HEK293 (cell line): Measurements from ENCODE around the gene SHISAL1.
A peak's percentile ranks its signal among the peaks of the same experiment; 100 is the strongest.

Experiments used
- CTCF ChIA-PET: fragments of 350-600 bp; formaldehyde crosslinking; extraction: SDS; loops from one replicate; lab custom pipeline; 2021; ENCODE audit warnings: antibody characterized with exemption; lab: Yijun Ruan, JAX
- POLR2A ChIA-PET: fragments of 300-600 bp; formaldehyde crosslinking; extraction: SDS; loops from one replicate; lab custom pipeline; 2020; ENCODE audit warnings: antibody characterized with exemption, inconsistent platforms; lab: Yijun Ruan, JAX
- H3K27ac ChIP-seq: fragments of 200-500 bp; sonication (Bioruptor generic); 2 replicates; pipeline ENCODE4 v1.5.1; 2014; ENCODE audit warnings: low read depth, low read length, control low read depth, inconsistent platforms; ENCODE audit errors: extremely low read depth
- H3K36me3 ChIP-seq, 2 experiments: fragments of 200-500 bp in 1 of 2; sonication (Bioruptor generic) in 1 of 2; 1 replicate in 1 of 2; 2 replicates in 1 of 2; pipeline ENCODE4 v1.5.1; 2014 to 2017; ENCODE audit warnings: inconsistent platforms in 2 of 2, low read length in 2 of 2; ENCODE audit not compliant: control insufficient read depth in 2 of 2, insufficient read depth in 1 of 2
- H3K4me1 ChIP-seq: fragments of 200-500 bp; sonication (Bioruptor generic); 2 replicates; pipeline ENCODE4 v1.5.1; 2014; ENCODE audit warnings: mild to moderate bottlenecking, low read length, inconsistent platforms; ENCODE audit not compliant: control insufficient read depth, insufficient read depth
- H3K4me3 ChIP-seq: 2 replicates; pipeline ENCODE4 v1.5.1; 2011; ENCODE audit warnings: low read depth, mild to moderate bottlenecking, control low read depth, low read length, moderate library complexity
- H3K9me3 ChIP-seq: fragments of 200-500 bp; sonication (Bioruptor generic); 2 replicates; pipeline ENCODE4 v1.5.1; 2014; ENCODE audit warnings: low read depth, low read length, inconsistent platforms; ENCODE audit not compliant: control insufficient read depth, insufficient read depth
- ATF2 ChIP-seq: fragments of 450-650 bp; formaldehyde crosslinking; IDR thresholded peaks from 2 replicates; pipeline ENCODE4 v1.5.1; 2016; ENCODE audit warnings: missing biosample characterization, missing genetic modification characterization, low read depth
- KLF10 ChIP-seq: fragments of 450-650 bp; IDR thresholded peaks from 2 replicates; pipeline ENCODE4 v1.5.1; 2018; ENCODE audit warnings: missing biosample characterization, mild to moderate bottlenecking, missing genetic modification characterization
- KLF17 ChIP-seq: fragments of 450-650 bp; formaldehyde crosslinking; IDR thresholded peaks from 2 replicates; pipeline ENCODE4 v1.5.1; 2016; ENCODE audit warnings: missing biosample characterization, missing genetic modification characterization
- KLF9 ChIP-seq: fragments of 450-650 bp; formaldehyde crosslinking; IDR thresholded peaks from 2 replicates; pipeline ENCODE4 v1.5.1; 2016; ENCODE audit warnings: missing biosample characterization, missing genetic modification characterization, low read depth
- TRIM28 ChIP-seq: IDR thresholded peaks from 2 replicates; pipeline ENCODE4 v1.6.1; 2011; ENCODE audit warnings: low read length, control low read depth, borderline replicate concordance
- TSHZ1 ChIP-seq: fragments of 450-650 bp; formaldehyde crosslinking; IDR thresholded peaks from 2 replicates; pipeline ENCODE4 v1.5.1; 2016; ENCODE audit warnings: missing biosample characterization, missing genetic modification characterization, borderline replicate concordance
- ZFP3 ChIP-seq: fragments of 450-650 bp; formaldehyde crosslinking; IDR thresholded peaks from 2 replicates; pipeline ENCODE4 v1.5.1; 2016; ENCODE audit warnings: low read depth, missing biosample characterization, missing genetic modification characterization
- ZFP41 ChIP-seq: fragments of 450-650 bp; formaldehyde crosslinking; IDR thresholded peaks from 2 replicates; pipeline ENCODE4 v1.5.1; 2016; ENCODE audit warnings: missing biosample characterization, missing genetic modification characterization, borderline replicate concordance
- ZNF248 ChIP-seq: fragments of 450-650 bp; formaldehyde crosslinking; IDR thresholded peaks from 2 replicates; pipeline ENCODE4 v1.5.1; 2017; ENCODE audit warnings: missing biosample characterization, missing genetic modification characterization
- ZNF555 ChIP-seq: fragments of 450-650 bp; formaldehyde crosslinking; conservative IDR thresholded peaks from 2 replicates; pipeline ENCODE4 v1.5.1; 2017; ENCODE audit warnings: missing biosample characterization, mild to moderate bottlenecking, missing genetic modification characterization, inconsistent platforms
- ZNF561 ChIP-seq: fragments of 450-650 bp; IDR thresholded peaks from 2 replicates; pipeline ENCODE4 v1.5.1; 2018; ENCODE audit warnings: missing biosample characterization, missing genetic modification characterization, borderline replicate concordance
- ZNF768 ChIP-seq: fragments of 450-650 bp; formaldehyde crosslinking; IDR thresholded peaks from 2 replicates; pipeline ENCODE4 v1.5.1; 2018; ENCODE audit warnings: missing biosample characterization, mild to moderate bottlenecking, missing genetic modification characterization
- ZSCAN18 ChIP-seq: fragments of 450-650 bp; formaldehyde crosslinking; IDR thresholded peaks from 2 replicates; pipeline ENCODE4 v1.5.1; 2016; ENCODE audit warnings: missing biosample characterization, missing genetic modification characterization

The SHISAL1 gene

GRCh38 chr22:44245438-44245837 lies 67.3 kb downstream of the SHISAL1 start (continued):
- TF ChIP-seq KLF17 (tag by site-specific recombination) (no peak), ATF2 (no peak), KLF10 (tag by site-specific recombination) (no peak), TSHZ1 (tag by site-specific recombination) (no peak), ZSCAN18 (tag by site-specific recombination) (no peak), TRIM28 (no peak)

GRCh38 chr22:44244265-44244822 lies 68.4 kb downstream of the SHISAL1 start:
- Histone ChIP-seq H3K4me3 (no peak overlapping the region), H3K27ac (no peak overlapping the region)
- POLR2A ChIA-PET: no interaction called here

GRCh38 chr22:44243761-44244160 lies 69.0 kb downstream of the SHISAL1 start:
- Histone ChIP-seq H3K27ac (no peak overlapping the region), H3K9me3 (no peaks in the 10 kb centered on the region)
- CTCF ChIA-PET: interaction anchor here (0.5 kb wide), 1 partner anchor 10 kb away, joined by 3 read pairs; no protein-coding TSS in a partner anchor
- no peak for TF ChIP-seq ZNF768
- no peak for TF ChIP-seq ZFP41 (tag by site-specific recombination)
- TF ChIP-seq ZNF555: no peak
- no peak for TF ChIP-seq ZNF561 (tag by site-specific recombination)
- no peak for TF ChIP-seq KLF9 (tag by site-specific recombination)
- TF ChIP-seq, all 188 proteins: peak for 0
- Histone ChIP-seq H3K4me1 (no peaks in the 10 kb centered on the region), H3K4me3 (no peak overlapping the region), H3K36me3 (no peaks in the 10 kb centered on the region)
- POLR2A ChIA-PET: no interaction called here

More at GRCh38 chr22:44244265-44244822, 68.4 kb downstream of the SHISAL1 start:
- no peaks in the 10 kb centered on the region for H3K9me3 ChIP-seq
- no peaks in the 10 kb centered on the region for H3K4me1 ChIP-seq
- peak; percentile 72 for TF ChIP-seq ZFP3 (tag by site-specific recombination)
- TF ChIP-seq ZNF248 (tag by site-specific recombination): no peak
- CTCF ChIA-PET: interaction anchor here (0.5 kb wide), 1 partner anchor 10 kb away, joined by 3 read pairs; no protein-coding TSS in a partner anchor
- H3K36me3 ChIP-seq: no peaks in the 10 kb centered on the region
